ENCODE measurements around the gene TNFSF11. TPM values are rescaled to one million over a fixed set of nuclear protein-coding genes. Genes with fewer than 3 reads are reported as not detected.

Gene TNFSF11
- total and polyA plus RNA-seq, 2 of the 4 experiments (the other 2 are of a cell fraction) = not detected

DNA sequence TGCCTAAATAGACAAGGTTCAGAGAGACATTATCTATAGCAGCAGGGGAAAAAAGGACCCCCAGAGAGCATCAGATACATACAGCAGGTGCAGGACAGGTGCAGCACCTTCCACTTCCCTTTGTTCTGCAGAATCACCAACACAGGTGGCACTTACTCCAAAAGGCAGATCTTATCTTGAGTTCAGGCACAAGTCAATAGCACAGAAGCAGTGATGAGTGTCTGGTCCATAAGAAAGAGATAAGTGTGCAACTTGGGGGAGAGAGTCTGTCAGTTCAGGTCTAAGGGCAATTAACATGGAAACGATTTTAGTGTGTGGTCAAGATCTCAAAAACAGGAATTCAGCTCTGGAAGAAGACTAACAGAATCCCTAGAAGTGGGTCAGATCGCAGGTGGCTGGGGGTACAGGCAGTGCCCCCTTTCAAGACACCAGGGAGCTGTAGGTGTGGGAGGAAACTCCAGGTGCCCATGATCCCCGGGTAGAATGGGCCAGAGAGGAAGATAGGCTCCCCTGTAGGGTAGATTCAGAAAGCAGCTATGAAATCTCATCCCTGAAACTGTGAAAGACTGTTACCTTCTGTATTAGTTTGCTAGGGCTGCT lies 40.6 kb downstream of the TNFSF11 start:
- H2AK5ac ChIP-seq (ENCODE audit: low read depth, low read length) = no peak overlapping the region
- H3K4me1 ChIP-seq (ENCODE audit: control insufficient read depth, insufficient read depth, low read length) = no peaks in the 10 kb centered on the region
- H3K36me3 ChIP-seq (ENCODE audit: control insufficient read depth, insufficient read depth, low read length) = no peaks in the 10 kb centered on the region
- H2BK20ac ChIP-seq (ENCODE audit: low read depth, low read length) = no peak overlapping the region
- H3K4ac ChIP-seq (ENCODE audit: low read depth, low read length) = no peak overlapping the region
- H3K9me3 ChIP-seq (ENCODE audit: control insufficient read depth, insufficient read depth, low read length) = no peaks in the 10 kb centered on the region
- H2BK5ac ChIP-seq (ENCODE audit: low read depth, low read length, poor library complexity, severe bottlenecking) = no peak overlapping the region
- no peak overlapping the region for H2BK15ac ChIP-seq (ENCODE audit: low read depth, low read length)
- 0% methylated on average over 1 of the region's 3 CpGs; no CpG with 5 or more reads in 1 of the 2 experiments for WGBS, 2 experiments (ENCODE audit: extremely low coverage in 2 of 2, insufficient read length in 1 of 2)
- ChIA-PET CTCF (no interaction called here), POLR2A (ENCODE audit: unreplicated experiment) (no interaction called here)
- H4K91ac ChIP-seq (ENCODE audit: insufficient read depth, low read depth, low read length) = no peak overlapping the region
- H3K18ac ChIP-seq (ENCODE audit: low read depth, low read length) = no peak overlapping the region
- H3K23ac ChIP-seq (ENCODE audit: low read depth, low read length) = no peak overlapping the region
- dilution Hi-C loops (cut with HindIII; ENCODE audit: low sequenced_read_pairs, unreplicated experiment) = no loop called here
- H4K8ac ChIP-seq (ENCODE audit: low read depth in 2 of 2, low read length in 2 of 2) = no peak overlapping the region
- in situ Hi-C loops (cut with MboI; ENCODE audit: low sequenced_read_pairs) = no loop called here
- H3K27me3 ChIP-seq (ENCODE audit: control insufficient read depth, insufficient read depth, low read length) = peaks cover 21% of the 10 kb centered on the region
- H3K56ac ChIP-seq (ENCODE audit: extremely low read depth, insufficient read depth, low read length) = no peak overlapping the region
- H4K5ac ChIP-seq (ENCODE audit: low read depth, low read length) = no peak overlapping the region
- H2BK120ac ChIP-seq (ENCODE audit: low read depth, low read length) = no peak overlapping the region
- no peak overlapping the region for H2AK9ac ChIP-seq (replicated peaks; ENCODE audit: low read depth, low read length, poor library complexity)
- ATAC-seq (ENCODE audit: low read depth) (no peak), DNase-seq (no peak)
- intact Hi-C loops (cut with micrococcal nuclease) = no loop called here
- H3K79me1 ChIP-seq (ENCODE audit: low read depth in 1 of 2, low read length in 2 of 2) = no peaks in the 10 kb centered on the region
- no peak overlapping the region for H3K14ac ChIP-seq (replicated peaks; ENCODE audit: low read depth, low read length)
- no peak overlapping the region for H3K27ac ChIP-seq (ENCODE audit: insufficient read depth, low read length)
- no peak overlapping the region for H2AFZ ChIP-seq (replicated peaks; ENCODE audit: low read length, poor library complexity)
- BruUV-seq (replicated peaks) = no TSS peak
- TF ChIP-seq RFX5 (IDR thresholded peaks at IDR 0.05; ENCODE audit: low read depth, low read length) = no peak
- no peak for TF ChIP-seq BHLHE40 (IDR thresholded peaks at IDR 0.05; ENCODE audit: low read depth, low read length)
- TF ChIP-seq, protein P1, sequence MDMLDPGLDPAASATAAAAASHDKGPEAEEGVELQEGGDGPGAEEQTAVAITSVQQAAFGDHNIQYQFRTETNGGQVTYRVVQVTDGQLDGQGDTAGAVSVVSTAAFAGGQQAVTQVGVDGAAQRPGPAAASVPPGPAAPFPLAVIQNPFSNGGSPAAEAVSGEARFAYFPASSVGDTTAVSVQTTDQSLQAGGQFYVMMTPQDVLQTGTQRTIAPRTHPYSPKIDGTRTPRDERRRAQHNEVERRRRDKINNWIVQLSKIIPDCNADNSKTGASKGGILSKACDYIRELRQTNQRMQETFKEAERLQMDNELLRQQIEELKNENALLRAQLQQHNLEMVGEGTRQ (IDR thresholded peaks at IDR 0.05; ENCODE audit: low read depth, low read length) = no peak
- no peak for TF ChIP-seq FOS (IDR thresholded peaks at IDR 0.05; ENCODE audit: low read depth, low read length)
- TF ChIP-seq RCOR1 (IDR thresholded peaks at IDR 0.05; ENCODE audit: insufficient replicate concordance, low read length) = no peak
- no peak for TF ChIP-seq MAFK (IDR thresholded peaks at IDR 0.05; ENCODE audit: low read depth, low read length)
- no peak for TF ChIP-seq NFE2L2 (IDR thresholded peaks at IDR 0.05; ENCODE audit: low read depth, low read length)
- TF ChIP-seq CHD1 (IDR thresholded peaks at IDR 0.05; ENCODE audit: low read depth, low read length) = no peak
- no peak for TF ChIP-seq SMC3 (IDR thresholded peaks at IDR 0.05; ENCODE audit: low read depth, low read length)
- TF ChIP-seq, protein P2, sequence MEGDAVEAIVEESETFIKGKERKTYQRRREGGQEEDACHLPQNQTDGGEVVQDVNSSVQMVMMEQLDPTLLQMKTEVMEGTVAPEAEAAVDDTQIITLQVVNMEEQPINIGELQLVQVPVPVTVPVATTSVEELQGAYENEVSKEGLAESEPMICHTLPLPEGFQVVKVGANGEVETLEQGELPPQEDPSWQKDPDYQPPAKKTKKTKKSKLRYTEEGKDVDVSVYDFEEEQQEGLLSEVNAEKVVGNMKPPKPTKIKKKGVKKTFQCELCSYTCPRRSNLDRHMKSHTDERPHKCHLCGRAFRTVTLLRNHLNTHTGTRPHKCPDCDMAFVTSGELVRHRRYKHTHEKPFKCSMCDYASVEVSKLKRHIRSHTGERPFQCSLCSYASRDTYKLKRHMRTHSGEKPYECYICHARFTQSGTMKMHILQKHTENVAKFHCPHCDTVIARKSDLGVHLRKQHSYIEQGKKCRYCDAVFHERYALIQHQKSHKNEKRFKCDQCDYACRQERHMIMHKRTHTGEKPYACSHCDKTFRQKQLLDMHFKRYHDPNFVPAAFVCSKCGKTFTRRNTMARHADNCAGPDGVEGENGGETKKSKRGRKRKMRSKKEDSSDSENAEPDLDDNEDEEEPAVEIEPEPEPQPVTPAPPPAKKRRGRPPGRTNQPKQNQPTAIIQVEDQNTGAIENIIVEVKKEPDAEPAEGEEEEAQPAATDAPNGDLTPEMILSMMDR (conservative IDR thresholded peaks at IDR 0.05; ENCODE audit: low read depth, low read length) = no peak
- TF ChIP-seq POLR2A (IDR thresholded peaks at IDR 0.05; ENCODE audit: low read depth, low read length) = no peak
- TF ChIP-seq, protein P3, sequence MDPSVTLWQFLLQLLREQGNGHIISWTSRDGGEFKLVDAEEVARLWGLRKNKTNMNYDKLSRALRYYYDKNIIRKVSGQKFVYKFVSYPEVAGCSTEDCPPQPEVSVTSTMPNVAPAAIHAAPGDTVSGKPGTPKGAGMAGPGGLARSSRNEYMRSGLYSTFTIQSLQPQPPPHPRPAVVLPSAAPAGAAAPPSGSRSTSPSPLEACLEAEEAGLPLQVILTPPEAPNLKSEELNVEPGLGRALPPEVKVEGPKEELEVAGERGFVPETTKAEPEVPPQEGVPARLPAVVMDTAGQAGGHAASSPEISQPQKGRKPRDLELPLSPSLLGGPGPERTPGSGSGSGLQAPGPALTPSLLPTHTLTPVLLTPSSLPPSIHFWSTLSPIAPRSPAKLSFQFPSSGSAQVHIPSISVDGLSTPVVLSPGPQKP (IDR thresholded peaks at IDR 0.05; ENCODE audit: borderline replicate concordance, low read depth, low read length) = no peak
- no peak for TF ChIP-seq MAZ (IDR thresholded peaks at IDR 0.05; ENCODE audit: borderline replicate concordance, low read depth, low read length)
- no peak for TF ChIP-seq CEBPB (IDR thresholded peaks at IDR 0.05; ENCODE audit: low read depth, low read length)
- H3K9me1 ChIP-seq (ENCODE audit: insufficient read depth, low read length) = no peaks in the 10 kb centered on the region
- H3K4me2 ChIP-seq (ENCODE audit: low read depth, low read length) = no peak overlapping the region
- H4K20me1 ChIP-seq (ENCODE audit: insufficient read depth, low read length) = no peaks in the 10 kb centered on the region
- H3K4me3 ChIP-seq (ENCODE audit: insufficient read depth, low read depth, low read length) = no peak overlapping the region
- H3K9ac ChIP-seq (ENCODE audit: low read depth, low read length) = no peak overlapping the region

All from IMR-90 (cell line).